Ovary (tissue), 9 donors: Measurements from ENCODE around the gene PPIL6. TPM values are rescaled to one million over a fixed set of nuclear protein-coding genes. Genes with fewer than 3 reads are reported as not detected.

Source experiments
- DNase-seq, 5 donors: peaks; one replicate each; pipeline ENCODE4 v3.0.0-alpha.2; 2019 to 2020
- H3K27ac ChIP-seq, 2 donors: fragments of 200-600 bp; one replicate each; pipeline versions ENCODE4 v1.5.1 to v1.8.0; 2019 to 2022
- H3K27me3 ChIP-seq: fragments of 200-600 bp; one replicate; pipeline ENCODE4 v1.8.0; 2022
- H3K36me3 ChIP-seq: fragments of 200-600 bp; sonication (generic); one replicate; pipeline ENCODE4 v1.5.1; 2019
- H3K4me1 ChIP-seq: one replicate; pipeline ENCODE4 v1.8.1; 2013; ENCODE audit warnings: mild to moderate bottlenecking, moderate library complexity; ENCODE audit not compliant: insufficient read depth
- H3K4me3 ChIP-seq: fragments of 200-600 bp; sonication (generic); one replicate; pipeline ENCODE4 v1.5.1; 2017
- H3K9me3 ChIP-seq, 2 donors: fragments of 200-600 bp in 1 of 2; sonication (generic) in 1 of 2; one replicate each; pipeline versions ENCODE4 v1.5.1 to v1.8.1; 2013 to 2019; ENCODE audit warnings: mild to moderate bottlenecking in 1 of 2, moderate library complexity in 1 of 2
- EP300 ChIP-seq: sonication (generic); formaldehyde crosslinking; IDR thresholded peaks from one replicate; pipeline ENCODE4 v1.6.1; 2017; ENCODE audit warnings: antibody characterized with exemption
- POLR2A ChIP-seq: fragments of 450-650 bp; IDR thresholded peaks from one replicate; pipeline ENCODE4 v1.6.1; 2017; ENCODE audit warnings: antibody characterized with exemption, mild to moderate bottlenecking, moderate library complexity
- WGBS, 3 donors: extraction: QIAGEN DNeasy Blood & Tissue Kit in 1 of 3; methylation state at CpG; one replicate each; pipeline versions ENCODE4 v1.1.5 to v1.1.7; 2013 to 2017; 5-methylcytosine and 5-hydroxymethylcytosine counted together
- intact Hi-C, 4 donors: fragments of 100-400 bp; cut with DNase I; formaldehyde crosslinking; loops; one replicate each; pipeline versions ENCODE4 v1.11.0 to v1.15.1; 2022 to 2023
- polyA plus RNA-seq, 2 donors: library from polyadenylated mRNA; stranded (reverse); fragments of 200-250 nt in 1 of 2; fragments of 350-450 nt in 1 of 2; fragmentation: Illumina TruSeq in 1 of 2; extraction: RNeasy Lipid Tissue Mini Kit (QIAGEN cat#74804) in 1 of 2; gene quantifications; one replicate each; pipeline ENCODE4 v1.2.3, GENCODE V29; 2013 to 2014
- total RNA-seq, 7 donors: library from RNA; depleted of rRNA in 2 of 7; stranded (reverse); fragments of >200 nt in 2 of 7; fragmentation: NEBNext Ultra II Directional in 3 of 7; extraction: Animal tissue kit (Norgen Biotek cat#: 25700) in 3 of 7; gene quantifications; one replicate each; pipeline versions ENCODE4 v1.1.0 to v1.2.4, GENCODE V29; 2016 to 2023
- TF ChIP-seq, protein P1 (sequence below), 3 donors: fragments of 450-650 bp in 2 of 3; fragments of 200-600 bp in 1 of 3; IDR thresholded peaks; one replicate each; pipeline versions ENCODE4 v1.5.1 to v1.8.0; 2016 to 2022; ENCODE audit warnings: antibody characterized with exemption in 3 of 3, mild to moderate bottlenecking in 1 of 3
- donor health status: DM: no; HTN: no; CAD: no; lungs with moderate emphysema.
- donor health status: DM: no; HTN: no; CAD: no.
- donor health status: Bipolar disorder and iron deficiency.
- donor health status: DM: yes; HTN: yes; CAD: no.
- donor health status: DM: no; HTN: no; CAD: no.
- donor health status: DM: yes; HTN: yes; CAD: no.

The PPIL6 gene
- total and polyA plus RNA-seq, 9 donors, result 6.3 to 29.8 (median 10.9) TPM

- Histone ChIP-seq H3K27me3 (no peaks in the 10 kb centered on the region), H3K36me3 (no peaks in the 10 kb centered on the region), H3K4me3 (no peak overlapping the region), H3K4me1 (no peaks in the 10 kb centered on the region), H3K9me3 (no peaks in the 10 kb centered on the region), H3K27ac (no peak overlapping the region)
- intact Hi-C loops, result loop anchor here in 2 of 4 donors (10.0 kb wide), 2 partner anchors 205 to 295 kb away; partner anchors contain the start of genes CEP57L1 (in 2 of the 2) and SESN1 (in 2 of the 2)
- TF ChIP-seq POLR2A, result no peak
- TF ChIP-seq, protein P1, sequence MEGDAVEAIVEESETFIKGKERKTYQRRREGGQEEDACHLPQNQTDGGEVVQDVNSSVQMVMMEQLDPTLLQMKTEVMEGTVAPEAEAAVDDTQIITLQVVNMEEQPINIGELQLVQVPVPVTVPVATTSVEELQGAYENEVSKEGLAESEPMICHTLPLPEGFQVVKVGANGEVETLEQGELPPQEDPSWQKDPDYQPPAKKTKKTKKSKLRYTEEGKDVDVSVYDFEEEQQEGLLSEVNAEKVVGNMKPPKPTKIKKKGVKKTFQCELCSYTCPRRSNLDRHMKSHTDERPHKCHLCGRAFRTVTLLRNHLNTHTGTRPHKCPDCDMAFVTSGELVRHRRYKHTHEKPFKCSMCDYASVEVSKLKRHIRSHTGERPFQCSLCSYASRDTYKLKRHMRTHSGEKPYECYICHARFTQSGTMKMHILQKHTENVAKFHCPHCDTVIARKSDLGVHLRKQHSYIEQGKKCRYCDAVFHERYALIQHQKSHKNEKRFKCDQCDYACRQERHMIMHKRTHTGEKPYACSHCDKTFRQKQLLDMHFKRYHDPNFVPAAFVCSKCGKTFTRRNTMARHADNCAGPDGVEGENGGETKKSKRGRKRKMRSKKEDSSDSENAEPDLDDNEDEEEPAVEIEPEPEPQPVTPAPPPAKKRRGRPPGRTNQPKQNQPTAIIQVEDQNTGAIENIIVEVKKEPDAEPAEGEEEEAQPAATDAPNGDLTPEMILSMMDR (IDR thresholded peaks at IDR 0.05), result no peak
- WGBS, 3 donors, result 68 to 73% (median 70%) methylated on average over 6 of the region's 6 CpGs
- no peak for DNase-seq
Observed at GRCh38 chr6:109389650-109390274, 50.7 kb downstream of the PPIL6 start.

DNA sequence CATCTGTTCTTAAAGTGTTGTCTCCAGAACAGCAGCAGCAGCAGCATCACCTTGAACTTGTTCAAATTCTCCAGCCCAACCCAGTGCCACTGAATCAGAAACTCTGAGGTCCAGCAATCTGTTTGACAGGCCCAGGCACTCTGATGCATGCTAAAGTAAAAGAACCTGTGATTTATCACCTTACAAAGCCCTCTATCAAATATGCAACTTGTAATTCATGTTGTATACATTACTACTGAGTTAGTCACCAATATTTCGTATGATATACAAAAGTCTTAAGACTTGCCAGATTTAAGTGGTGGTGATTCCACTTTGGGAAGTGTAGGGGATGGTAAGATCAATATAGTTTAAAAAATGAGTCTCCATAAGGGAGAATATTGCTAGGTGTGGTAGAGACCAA is 52.2 kb downstream of the PPIL6 start:
- no peak overlapping the region for H3K27ac ChIP-seq
- 70 to 85% (median 84%) methylated on average over 1 of the region's 1 CpG for WGBS, 3 donors
- H3K9me3 ChIP-seq, result no peaks in the 10 kb centered on the region
- H3K4me1 ChIP-seq, result no peaks in the 10 kb centered on the region
- TF ChIP-seq, protein P1 (IDR thresholded peaks at IDR 0.05), result no peak
- TF ChIP-seq EP300 (no peak), POLR2A (no peak)
- H3K27me3 ChIP-seq, result no peaks in the 10 kb centered on the region
- intact Hi-C loops, result loop anchor here in 2 of 4 donors (10.0 kb wide), 2 partner anchors 203 to 293 kb away; partner anchors contain the start of genes CEP57L1 (in 2 of the 2) and SESN1 (in 2 of the 2)
- no peaks in the 10 kb centered on the region for H3K36me3 ChIP-seq
- no peak for DNase-seq
- no peak overlapping the region for H3K4me3 ChIP-seq

DNA sequence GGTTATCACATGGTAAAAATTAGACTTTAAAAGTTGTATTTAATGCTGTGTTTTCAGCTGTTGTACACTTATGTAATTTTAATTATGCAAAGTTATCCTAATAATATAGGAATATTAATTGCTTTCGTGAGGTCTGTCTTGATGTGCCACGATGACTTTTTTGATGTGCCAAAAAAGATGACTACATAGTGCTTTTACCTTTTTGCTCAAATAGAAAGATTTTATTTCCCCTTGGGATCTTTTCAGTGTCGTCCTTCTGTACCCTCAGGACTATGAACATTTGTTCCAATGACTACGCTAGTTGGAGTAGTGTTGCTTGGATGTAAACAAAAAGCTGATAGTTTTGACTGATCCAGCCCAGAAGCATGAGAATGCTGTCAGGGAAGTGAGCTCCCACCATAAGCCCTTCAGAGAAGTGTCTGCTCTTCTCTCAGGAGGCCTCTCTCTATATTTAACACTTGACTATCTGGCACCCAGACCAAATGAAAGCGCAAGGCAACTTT is 56.9 kb downstream of the PPIL6 start:
- Histone ChIP-seq H3K36me3 (no peaks in the 10 kb centered on the region), H3K27ac (peak overlapping the region; percentile 96), H3K9me3 (no peaks in the 10 kb centered on the region), H3K4me1 (peaks cover 1% of the 10 kb centered on the region), H3K27me3 (no peaks in the 10 kb centered on the region), H3K4me3 (peak overlapping the region; percentile 84)
- TF ChIP-seq EP300 (no peak), POLR2A (no peak)
- TF ChIP-seq, protein P1 (IDR thresholded peaks at IDR 0.05), result no peak
- intact Hi-C loops, result loop anchor here in 2 of 4 donors (5.0 to 10.0 kb wide), 4 partner anchors 59 to 289 kb away; partner anchors contain the start of genes CEP57L1 (in 2 of the 2), SESN1 (in 2 of the 2), PPIL6 (in 1 of the 2) and SMPD2 (in 1 of the 2)
- DNase-seq, result no peak
- 4 to 12% (median 4%) methylated on average over 5 of the region's 5 CpGs for WGBS, 3 donors

DNA sequence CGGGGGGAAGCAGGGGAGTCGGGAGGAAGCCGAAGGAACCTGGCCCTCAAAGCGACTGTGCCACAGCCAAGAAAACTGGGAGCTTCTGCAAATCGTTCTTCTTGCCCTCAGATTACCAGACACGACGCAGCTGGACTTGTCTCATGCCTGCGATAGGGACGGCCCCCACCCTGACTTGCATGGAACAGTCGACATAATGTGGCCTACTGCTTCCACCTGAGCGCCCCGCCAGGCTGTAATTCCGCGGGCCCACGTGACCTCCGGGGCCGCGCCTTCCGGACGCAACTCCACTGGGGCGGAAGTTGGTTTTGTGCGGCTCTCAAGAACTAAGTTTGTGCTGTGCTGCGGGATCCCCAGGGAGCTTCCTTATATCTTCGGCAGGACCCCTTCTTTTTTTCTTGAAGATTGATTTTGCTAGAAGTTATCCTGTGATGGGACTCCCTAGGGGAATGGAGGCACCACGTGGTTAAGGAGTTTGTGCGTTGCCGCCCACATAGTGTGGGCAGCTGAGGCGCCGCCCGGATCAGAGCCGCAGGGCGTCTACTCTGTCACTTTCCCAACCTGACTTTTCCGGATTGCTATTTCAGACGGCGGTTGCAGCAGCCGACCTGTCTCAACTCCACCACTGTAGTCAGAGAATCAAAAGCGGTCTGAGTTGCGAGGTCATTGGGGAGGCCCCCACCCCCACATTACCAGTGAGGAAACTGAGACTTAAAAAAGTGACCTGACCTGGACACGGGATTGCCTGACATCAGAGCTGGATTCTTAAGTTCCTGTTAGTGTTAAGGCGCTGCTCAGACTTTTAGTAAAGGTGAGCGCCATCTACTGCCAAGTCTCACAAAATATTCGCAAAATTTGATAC is 57.6 kb downstream of the PPIL6 start:
- Histone ChIP-seq H3K4me1 (peaks cover 1% of the 10 kb centered on the region), H3K27me3 (no peaks in the 10 kb centered on the region), H3K36me3 (no peaks in the 10 kb centered on the region), H3K4me3 (peak overlapping the region; percentile 84), H3K27ac (peak overlapping the region; percentile 96), H3K9me3 (no peaks in the 10 kb centered on the region)
- WGBS, 3 donors, result 0 to 1% (median 1%) methylated on average over 42 of the region's 42 CpGs
- DNase-seq, result peak; percentile 92 to 94 (median 93)
- no peak for TF ChIP-seq EP300
- TF ChIP-seq, protein P1 (IDR thresholded peaks at IDR 0.05), result peak in 2 of 3 donors; percentile 38 to 45
- peak; percentile 21 for TF ChIP-seq POLR2A
- intact Hi-C loops, result loop anchor here in 2 of 4 donors (5.0 to 10.0 kb wide), 4 partner anchors 59 to 288 kb away; partner anchors contain the start of genes CEP57L1 (in 2 of the 2), SESN1 (in 2 of the 2), PPIL6 (in 1 of the 2) and SMPD2 (in 1 of the 2)
